HEK293 (cell line): ENCODE results near the gene HEXIM1.
A peak's percentile ranks its signal among the peaks of the same experiment; 100 is the strongest.

Source experiments
- BCL11B ChIP-seq: fragments of 450-650 bp; formaldehyde crosslinking; IDR thresholded peaks from 2 replicates; pipeline ENCODE4 v1.5.1; 2016; ENCODE audit warnings: low read depth, missing biosample characterization, missing genetic modification characterization
- EGR2 ChIP-seq: fragments of 450-650 bp; formaldehyde crosslinking; IDR thresholded peaks from 2 replicates; pipeline ENCODE4 v1.5.1; 2016; ENCODE audit warnings: low read depth, missing biosample characterization, missing genetic modification characterization
- GLIS1 ChIP-seq: fragments of 450-650 bp; formaldehyde crosslinking; IDR thresholded peaks from 2 replicates; pipeline ENCODE4 v1.5.1; 2016; ENCODE audit warnings: missing biosample characterization, missing genetic modification characterization
- KLF16 ChIP-seq: fragments of 450-650 bp; formaldehyde crosslinking; IDR thresholded peaks from 2 replicates; pipeline ENCODE4 v1.5.1; 2017; ENCODE audit warnings: missing biosample characterization, missing genetic modification characterization
- SP7 ChIP-seq: fragments of 450-650 bp; formaldehyde crosslinking; IDR thresholded peaks from 2 replicates; pipeline ENCODE4 v1.5.1; 2016; ENCODE audit warnings: missing biosample characterization, missing genetic modification characterization
- WT1 ChIP-seq: fragments of 450-650 bp; formaldehyde crosslinking; IDR thresholded peaks from 2 replicates; pipeline ENCODE4 v1.5.1; 2016; ENCODE audit warnings: missing biosample characterization, missing genetic modification characterization
- ZBTB48 ChIP-seq: fragments of 450-650 bp; formaldehyde crosslinking; IDR thresholded peaks from 2 replicates; pipeline ENCODE4 v1.5.1; 2016; ENCODE audit warnings: missing biosample characterization, missing genetic modification characterization
- ZBTB8A ChIP-seq: fragments of 450-650 bp; formaldehyde crosslinking; IDR thresholded peaks from 2 replicates; pipeline ENCODE4 v1.5.1; 2016; ENCODE audit warnings: missing biosample characterization, missing genetic modification characterization
- ZFHX2 ChIP-seq: fragments of 450-650 bp; formaldehyde crosslinking; conservative IDR thresholded peaks from 2 replicates; pipeline ENCODE4 v1.5.1; 2016; ENCODE audit warnings: missing biosample characterization, missing genetic modification characterization
- ZFP3 ChIP-seq: fragments of 450-650 bp; formaldehyde crosslinking; IDR thresholded peaks from 2 replicates; pipeline ENCODE4 v1.5.1; 2016; ENCODE audit warnings: low read depth, missing biosample characterization, missing genetic modification characterization
- ZFP37 ChIP-seq: fragments of 450-650 bp; formaldehyde crosslinking; IDR thresholded peaks from 2 replicates; pipeline ENCODE4 v1.5.1; 2016; ENCODE audit warnings: missing biosample characterization, missing genetic modification characterization
- ZFP69B ChIP-seq: fragments of 450-650 bp; formaldehyde crosslinking; IDR thresholded peaks from 2 replicates; pipeline ENCODE4 v1.5.1; 2016; ENCODE audit warnings: missing biosample characterization, missing genetic modification characterization
- ZNF112 ChIP-seq: fragments of 450-650 bp; formaldehyde crosslinking; IDR thresholded peaks from 2 replicates; pipeline ENCODE4 v1.5.0; 2017; ENCODE audit warnings: missing biosample characterization, missing genetic modification characterization
- ZNF133 ChIP-seq: fragments of 450-650 bp; formaldehyde crosslinking; IDR thresholded peaks from 2 replicates; pipeline ENCODE4 v1.5.1; 2016; ENCODE audit warnings: missing biosample characterization, missing genetic modification characterization
- ZNF248 ChIP-seq: fragments of 450-650 bp; formaldehyde crosslinking; IDR thresholded peaks from 2 replicates; pipeline ENCODE4 v1.5.1; 2017; ENCODE audit warnings: missing biosample characterization, missing genetic modification characterization
- ZNF266 ChIP-seq: fragments of 450-650 bp; formaldehyde crosslinking; IDR thresholded peaks from 2 replicates; pipeline ENCODE4 v1.5.1; 2016; ENCODE audit warnings: missing biosample characterization, missing genetic modification characterization, low read depth
- ZNF354C ChIP-seq: fragments of 450-650 bp; formaldehyde crosslinking; IDR thresholded peaks from 2 replicates; pipeline ENCODE4 v1.5.1; 2016; ENCODE audit warnings: missing biosample characterization, missing genetic modification characterization, low read depth, borderline replicate concordance
- ZNF423 ChIP-seq: fragments of 450-650 bp; formaldehyde crosslinking; IDR thresholded peaks from 2 replicates; pipeline ENCODE4 v1.5.1; 2016; ENCODE audit warnings: missing biosample characterization, missing genetic modification characterization
- ZNF555 ChIP-seq: fragments of 450-650 bp; formaldehyde crosslinking; conservative IDR thresholded peaks from 2 replicates; pipeline ENCODE4 v1.5.1; 2017; ENCODE audit warnings: missing biosample characterization, mild to moderate bottlenecking, missing genetic modification characterization, inconsistent platforms
- ZNF571 ChIP-seq: fragments of 450-650 bp; formaldehyde crosslinking; IDR thresholded peaks from 2 replicates; pipeline ENCODE4 v1.5.0; 2017; ENCODE audit warnings: missing biosample characterization, missing genetic modification characterization
- ZNF621 ChIP-seq: fragments of 450-650 bp; formaldehyde crosslinking; IDR thresholded peaks from 2 replicates; pipeline ENCODE4 v1.5.1; 2017; ENCODE audit warnings: missing biosample characterization, missing genetic modification characterization
- ZNF629 ChIP-seq: fragments of 450-650 bp; formaldehyde crosslinking; IDR thresholded peaks from 2 replicates; pipeline ENCODE4 v1.5.1; 2017; ENCODE audit warnings: missing biosample characterization, missing genetic modification characterization
- ZNF654 ChIP-seq: fragments of 450-650 bp; formaldehyde crosslinking; IDR thresholded peaks from 2 replicates; pipeline ENCODE4 v1.5.1; 2016; ENCODE audit warnings: low read depth, missing biosample characterization, missing genetic modification characterization
- ZNF768 ChIP-seq: fragments of 450-650 bp; formaldehyde crosslinking; IDR thresholded peaks from 2 replicates; pipeline ENCODE4 v1.5.1; 2018; ENCODE audit warnings: missing biosample characterization, mild to moderate bottlenecking, missing genetic modification characterization
- ZNF777 ChIP-seq: fragments of 450-650 bp; formaldehyde crosslinking; IDR thresholded peaks from 2 replicates; pipeline ENCODE4 v1.5.1; 2017; ENCODE audit warnings: missing biosample characterization, missing genetic modification characterization, borderline replicate concordance
- ZSCAN16 ChIP-seq: fragments of 450-650 bp; formaldehyde crosslinking; IDR thresholded peaks from 2 replicates; pipeline ENCODE4 v1.5.1; 2016; ENCODE audit warnings: missing biosample characterization, missing genetic modification characterization
- ZSCAN23 ChIP-seq: fragments of 450-650 bp; formaldehyde crosslinking; IDR thresholded peaks from 2 replicates; pipeline ENCODE4 v1.5.1; 2016; ENCODE audit warnings: missing biosample characterization, missing genetic modification characterization
- ZXDB ChIP-seq: fragments of 450-650 bp; formaldehyde crosslinking; IDR thresholded peaks from 2 replicates; pipeline ENCODE4 v1.5.1; 2016; ENCODE audit warnings: missing biosample characterization, missing genetic modification characterization
- TF ChIP-seq, protein P1 (sequence below): fragments of 450-650 bp; IDR thresholded peaks from 2 replicates; pipeline ENCODE4 v1.5.1; 2018; ENCODE audit warnings: missing biosample characterization, missing genetic modification characterization
- TF ChIP-seq, protein P2 (sequence below): fragments of 450-650 bp; formaldehyde crosslinking; IDR thresholded peaks from 2 replicates; pipeline ENCODE4 v1.5.0; 2017; ENCODE audit warnings: missing biosample characterization, missing genetic modification characterization, borderline replicate concordance
- TF ChIP-seq, protein P3 (sequence below): fragments of 450-650 bp; formaldehyde crosslinking; IDR thresholded peaks from 2 replicates; pipeline ENCODE4 v1.5.1; 2016; ENCODE audit warnings: missing biosample characterization, missing genetic modification characterization
- TF ChIP-seq, protein P4 (sequence below): fragments of 450-650 bp; formaldehyde crosslinking; IDR thresholded peaks from 2 replicates; pipeline ENCODE4 v1.5.1; 2016; ENCODE audit warnings: missing biosample characterization, missing genetic modification characterization
- TF ChIP-seq, protein P5 (sequence below): fragments of 450-650 bp; formaldehyde crosslinking; IDR thresholded peaks from 2 replicates; pipeline ENCODE4 v1.5.1; 2016; ENCODE audit warnings: missing biosample characterization, missing genetic modification characterization, low read depth

Gene HEXIM1

DNA sequence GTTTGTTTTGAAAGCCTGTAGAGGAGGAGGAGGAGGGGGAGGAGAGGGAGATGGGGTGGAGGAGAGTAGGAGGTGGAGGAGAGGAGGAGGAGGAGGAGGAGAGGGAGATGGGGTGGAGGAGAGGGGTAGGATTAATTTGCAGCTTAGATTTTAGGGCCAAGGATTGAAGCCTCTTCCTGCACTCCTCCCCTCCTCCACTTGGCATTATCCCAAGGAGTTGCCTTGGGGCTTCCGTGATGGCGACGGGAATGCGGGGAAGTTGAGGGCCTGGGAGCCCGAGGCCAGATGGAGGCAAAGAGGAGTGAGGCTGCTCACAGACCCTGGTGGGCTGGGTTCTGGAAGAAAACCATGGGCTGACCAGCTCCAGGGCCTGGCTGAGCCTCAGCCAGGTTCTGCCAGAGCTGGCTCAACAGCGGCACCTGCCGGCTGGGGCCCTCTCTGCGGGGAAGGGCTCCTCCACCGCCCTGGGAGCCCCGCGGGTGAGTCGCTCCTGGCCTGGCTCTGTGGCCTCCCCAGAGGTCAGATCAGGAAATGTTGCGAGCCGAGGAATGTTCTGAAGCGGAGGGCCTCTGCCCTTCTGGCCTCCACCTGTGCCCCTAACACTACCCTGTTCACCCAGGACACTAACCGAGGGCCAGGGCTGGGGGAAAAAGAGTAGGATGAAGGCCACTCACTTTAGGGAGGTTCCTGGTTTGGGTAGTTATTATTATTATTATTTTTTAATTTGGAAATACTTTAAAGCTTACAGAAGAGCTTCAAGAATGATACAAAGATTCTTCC is 49.5 kb downstream of the HEXIM1 start (continued):
- TF ChIP-seq ZNF266 (peak; percentile 80; the same call in 1 of the 2 replicates), ZNF768 (tag by site-specific recombination) (no peak), ZBTB8A (tag by site-specific recombination) (peak; percentile 51; the same call in 1 of the 2 replicates), ZNF354C (tag by site-specific recombination) (no peak), ZNF133 (tag by site-specific recombination) (no peak), ZNF112 (no peak), ZSCAN23 (tag by site-specific recombination) (no peak), ZSCAN16 (tag by site-specific recombination) (0 out of 2 replicates have a peak, but pooled peaks have one; percentile 38), ZFHX2 (tag by site-specific recombination) (peak; percentile 97), EGR2 (peak; percentile 98), KLF16 (tag by site-specific recombination) (peak; percentile 34), ZFP69B (tag by site-specific recombination) (no peak), ZBTB48 (peak; percentile 37; the same call in 1 of the 2 replicates), ZXDB (tag by site-specific recombination) (peak; percentile 56; the same call in 1 of the 2 replicates), GLIS1 (tag by site-specific recombination) (peak; percentile 77), ZNF621 (no peak), ZNF571 (no peak), ZNF423 (no peak), ZFP37 (tag by site-specific recombination) (peak; percentile 83; the same call in 1 of the 2 replicates), ZFP3 (tag by site-specific recombination) (peak; percentile 46; the same call in 1 of the 2 replicates), ZNF777 (tag by site-specific recombination) (no peak), BCL11B (no peak; the same call in 1 of the 2 replicates), SP7 (tag by site-specific recombination) (peak; percentile 54; the same call in 1 of the 2 replicates), ZNF555 (tag by site-specific recombination) (no peak), ZNF248 (tag by site-specific recombination) (no peak), ZNF629 (tag by site-specific recombination) (peak; percentile 52), ZNF654 (peak; percentile 89), WT1 (tag by site-specific recombination) (0 out of 2 replicates have a peak, but pooled peaks have one; percentile 51)
- TF ChIP-seq, protein P1, sequence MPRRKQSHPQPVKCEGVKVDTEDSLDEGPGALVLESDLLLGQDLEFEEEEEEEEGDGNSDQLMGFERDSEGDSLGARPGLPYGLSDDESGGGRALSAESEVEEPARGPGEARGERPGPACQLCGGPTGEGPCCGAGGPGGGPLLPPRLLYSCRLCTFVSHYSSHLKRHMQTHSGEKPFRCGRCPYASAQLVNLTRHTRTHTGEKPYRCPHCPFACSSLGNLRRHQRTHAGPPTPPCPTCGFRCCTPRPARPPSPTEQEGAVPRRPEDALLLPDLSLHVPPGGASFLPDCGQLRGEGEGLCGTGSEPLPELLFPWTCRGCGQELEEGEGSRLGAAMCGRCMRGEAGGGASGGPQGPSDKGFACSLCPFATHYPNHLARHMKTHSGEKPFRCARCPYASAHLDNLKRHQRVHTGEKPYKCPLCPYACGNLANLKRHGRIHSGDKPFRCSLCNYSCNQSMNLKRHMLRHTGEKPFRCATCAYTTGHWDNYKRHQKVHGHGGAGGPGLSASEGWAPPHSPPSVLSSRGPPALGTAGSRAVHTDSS (tag by site-specific recombination) = no peak; the same call in 1 of the 2 replicates
- TF ChIP-seq, protein P2, sequence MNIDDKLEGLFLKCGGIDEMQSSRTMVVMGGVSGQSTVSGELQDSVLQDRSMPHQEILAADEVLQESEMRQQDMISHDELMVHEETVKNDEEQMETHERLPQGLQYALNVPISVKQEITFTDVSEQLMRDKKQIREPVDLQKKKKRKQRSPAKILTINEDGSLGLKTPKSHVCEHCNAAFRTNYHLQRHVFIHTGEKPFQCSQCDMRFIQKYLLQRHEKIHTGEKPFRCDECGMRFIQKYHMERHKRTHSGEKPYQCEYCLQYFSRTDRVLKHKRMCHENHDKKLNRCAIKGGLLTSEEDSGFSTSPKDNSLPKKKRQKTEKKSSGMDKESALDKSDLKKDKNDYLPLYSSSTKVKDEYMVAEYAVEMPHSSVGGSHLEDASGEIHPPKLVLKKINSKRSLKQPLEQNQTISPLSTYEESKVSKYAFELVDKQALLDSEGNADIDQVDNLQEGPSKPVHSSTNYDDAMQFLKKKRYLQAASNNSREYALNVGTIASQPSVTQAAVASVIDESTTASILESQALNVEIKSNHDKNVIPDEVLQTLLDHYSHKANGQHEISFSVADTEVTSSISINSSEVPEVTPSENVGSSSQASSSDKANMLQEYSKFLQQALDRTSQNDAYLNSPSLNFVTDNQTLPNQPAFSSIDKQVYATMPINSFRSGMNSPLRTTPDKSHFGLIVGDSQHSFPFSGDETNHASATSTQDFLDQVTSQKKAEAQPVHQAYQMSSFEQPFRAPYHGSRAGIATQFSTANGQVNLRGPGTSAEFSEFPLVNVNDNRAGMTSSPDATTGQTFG (tag by site-specific recombination) = no peak
- TF ChIP-seq, protein P3, sequence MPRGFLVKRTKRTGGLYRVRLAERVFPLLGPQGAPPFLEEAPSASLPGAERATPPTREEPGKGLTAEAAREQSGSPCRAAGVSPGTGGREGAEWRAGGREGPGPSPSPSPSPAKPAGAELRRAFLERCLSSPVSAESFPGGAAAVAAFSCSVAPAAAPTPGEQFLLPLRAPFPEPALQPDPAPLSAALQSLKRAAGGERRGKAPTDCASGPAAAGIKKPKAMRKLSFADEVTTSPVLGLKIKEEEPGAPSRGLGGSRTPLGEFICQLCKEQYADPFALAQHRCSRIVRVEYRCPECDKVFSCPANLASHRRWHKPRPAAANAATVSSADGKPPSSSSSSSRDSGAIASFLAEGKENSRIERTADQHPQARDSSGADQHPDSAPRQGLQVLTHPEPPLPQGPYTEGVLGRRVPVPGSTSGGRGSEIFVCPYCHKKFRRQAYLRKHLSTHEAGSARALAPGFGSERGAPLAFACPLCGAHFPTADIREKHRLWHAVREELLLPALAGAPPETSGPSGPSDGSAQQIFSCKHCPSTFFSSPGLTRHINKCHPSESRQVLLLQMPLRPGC = no peak
- TF ChIP-seq, protein P4, sequence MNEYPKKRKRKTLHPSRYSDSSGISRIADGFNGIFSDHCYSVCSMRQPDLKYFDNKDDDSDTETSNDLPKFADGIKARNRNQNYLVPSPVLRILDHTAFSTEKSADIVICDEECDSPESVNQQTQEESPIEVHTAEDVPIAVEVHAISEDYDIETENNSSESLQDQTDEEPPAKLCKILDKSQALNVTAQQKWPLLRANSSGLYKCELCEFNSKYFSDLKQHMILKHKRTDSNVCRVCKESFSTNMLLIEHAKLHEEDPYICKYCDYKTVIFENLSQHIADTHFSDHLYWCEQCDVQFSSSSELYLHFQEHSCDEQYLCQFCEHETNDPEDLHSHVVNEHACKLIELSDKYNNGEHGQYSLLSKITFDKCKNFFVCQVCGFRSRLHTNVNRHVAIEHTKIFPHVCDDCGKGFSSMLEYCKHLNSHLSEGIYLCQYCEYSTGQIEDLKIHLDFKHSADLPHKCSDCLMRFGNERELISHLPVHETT (tag by site-specific recombination) = no peak
- TF ChIP-seq, protein P5, sequence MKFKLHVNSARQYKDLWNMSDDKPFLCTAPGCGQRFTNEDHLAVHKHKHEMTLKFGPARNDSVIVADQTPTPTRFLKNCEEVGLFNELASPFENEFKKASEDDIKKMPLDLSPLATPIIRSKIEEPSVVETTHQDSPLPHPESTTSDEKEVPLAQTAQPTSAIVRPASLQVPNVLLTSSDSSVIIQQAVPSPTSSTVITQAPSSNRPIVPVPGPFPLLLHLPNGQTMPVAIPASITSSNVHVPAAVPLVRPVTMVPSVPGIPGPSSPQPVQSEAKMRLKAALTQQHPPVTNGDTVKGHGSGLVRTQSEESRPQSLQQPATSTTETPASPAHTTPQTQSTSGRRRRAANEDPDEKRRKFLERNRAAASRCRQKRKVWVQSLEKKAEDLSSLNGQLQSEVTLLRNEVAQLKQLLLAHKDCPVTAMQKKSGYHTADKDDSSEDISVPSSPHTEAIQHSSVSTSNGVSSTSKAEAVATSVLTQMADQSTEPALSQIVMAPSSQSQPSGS = no peak
